Measurements from ENCODE around the gene EXPH5. TPM values are rescaled to one million over a fixed set of nuclear protein-coding genes. Genes with fewer than 3 reads are reported as not detected.

The EXPH5 gene
- total RNA-seq, 4 donors from 2014 or later: 19.8 to 73.8 (median 33.2) TPM

DNA sequence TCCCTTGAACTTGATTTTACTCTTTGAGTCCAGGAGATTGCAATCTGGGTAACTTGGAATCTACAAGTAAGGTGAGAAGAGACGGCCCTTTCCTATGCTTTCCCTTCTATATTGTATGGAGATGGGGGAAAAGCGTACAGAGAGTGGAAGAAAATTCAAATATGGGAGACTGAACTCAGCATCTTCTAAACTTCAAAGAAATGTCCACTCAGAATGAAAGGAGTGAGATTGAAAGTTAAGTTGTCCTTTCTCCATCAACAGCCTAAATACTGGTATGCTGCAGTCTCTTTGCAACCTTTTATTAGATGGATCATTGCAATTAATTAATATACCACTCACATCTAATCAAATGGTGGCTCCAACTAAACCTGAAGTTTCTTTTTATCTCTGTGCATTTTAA lies 6.4 kb upstream of the EXPH5 start:
- no peak overlapping the region for H3K27ac ChIP-seq
- no peaks in the 10 kb centered on the region for H3K4me1 ChIP-seq
- no peaks in the 10 kb centered on the region for H3K9me3 ChIP-seq
- H3K36me3 ChIP-seq: no peaks in the 10 kb centered on the region
- intact Hi-C loops (cut with DNase I; ENCODE audit: low total_unique reads): no loop called here
- DNase-seq: no peak
- peaks cover 6% of the 10 kb centered on the region for H3K27me3 ChIP-seq
- in situ Hi-C loops (cut with MboI; ENCODE audit: low pct_ligation_motif_present in 1 of 4, low pct_unique_long_range_greater_than_20kb in 1 of 4, low sequenced_read_pairs in 3 of 4): no loop called here
- no peak for TF ChIP-seq EP300 (IDR thresholded peaks at IDR 0.05; ENCODE audit: low read depth)
- 71 to 83% methylated on average over 2 of the region's 2 CpGs for WGBS, 2 donors (ENCODE audit: low coverage in 1 of 2)
- H3K4me3 ChIP-seq: no peak overlapping the region

DNA sequence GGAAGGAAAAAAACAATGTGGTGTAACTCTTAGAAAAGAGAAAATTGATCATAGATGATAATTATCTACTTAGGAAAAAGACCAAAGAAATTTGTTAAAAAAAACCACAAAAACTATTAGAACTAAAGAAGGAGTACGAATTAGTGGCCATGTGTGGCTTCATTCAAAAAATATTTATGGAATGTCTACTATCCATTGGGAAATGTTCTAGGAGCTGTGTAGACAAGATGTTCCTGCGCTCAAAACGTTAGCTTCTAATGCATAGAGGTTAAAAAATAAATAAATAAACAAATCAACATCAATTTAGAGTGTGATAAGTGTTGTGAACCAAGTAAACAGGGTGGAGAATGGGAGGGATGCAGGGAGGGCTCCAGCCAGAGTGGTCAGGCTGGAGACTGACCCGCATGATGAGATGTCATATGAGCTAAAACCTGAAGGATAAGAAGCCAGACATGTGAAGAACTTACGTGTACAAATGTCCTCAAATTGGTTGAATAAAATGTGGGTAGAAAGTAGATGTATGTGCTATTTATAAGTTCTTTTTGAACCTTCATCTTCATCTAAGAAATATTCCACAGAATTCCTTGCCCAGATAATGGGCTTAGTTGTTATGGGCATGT lies 4.3 kb upstream of the EXPH5 start:
- Histone ChIP-seq H3K27me3 (peaks cover 15% of the 10 kb centered on the region), H3K36me3 (no peaks in the 10 kb centered on the region), H3K4me3 (no peak overlapping the region), H3K4me1 (peaks cover 6 to 9% (median 7%) of the 10 kb centered on the region in 4 donors), H3K27ac (no peak overlapping the region), H3K9me3 (no peaks in the 10 kb centered on the region)
- TF ChIP-seq POLR2A (IDR thresholded peaks at IDR 0.05) (no peak), POLR2AphosphoS5 (IDR thresholded peaks at IDR 0.05) (no peak), CTCF (IDR thresholded peaks at IDR 0.05) (no peak), EP300 (IDR thresholded peaks at IDR 0.05; ENCODE audit: low read depth) (no peak)
- DNase-seq: no peak
- intact Hi-C loops (cut with DNase I; ENCODE audit: low total_unique reads): no loop called here
- in situ Hi-C loops (cut with MboI; ENCODE audit: low pct_ligation_motif_present in 1 of 4, low pct_unique_long_range_greater_than_20kb in 1 of 4, low sequenced_read_pairs in 3 of 4): no loop called here
- 80 to 88% methylated on average over 5 of the region's 5 CpGs for WGBS, 2 donors (ENCODE audit: low coverage in 1 of 2)

DNA sequence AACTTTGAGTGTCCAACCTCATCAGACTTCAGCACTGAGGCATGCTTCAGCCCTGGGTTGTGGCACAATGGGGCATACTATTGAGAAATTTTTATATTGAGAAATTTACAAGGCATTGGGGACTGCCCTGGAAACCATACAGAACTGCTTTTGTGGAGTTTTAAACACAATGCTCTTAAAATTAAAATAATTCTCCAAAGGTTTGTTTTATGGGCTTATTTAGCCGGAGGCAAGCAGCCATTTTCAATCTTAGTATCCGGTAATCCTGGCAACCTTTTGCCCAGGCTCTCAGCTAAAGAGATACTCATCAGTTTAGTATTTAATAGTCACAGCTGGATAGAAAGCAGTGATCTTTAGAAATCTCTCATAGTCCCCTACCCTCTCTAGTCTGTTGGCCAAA lies 3.1 kb upstream of the EXPH5 start:
- no peaks in the 10 kb centered on the region for H3K36me3 ChIP-seq
- TF ChIP-seq CTCF (IDR thresholded peaks at IDR 0.05): no peak
- no peak for TF ChIP-seq POLR2A (IDR thresholded peaks at IDR 0.05)
- no peak for TF ChIP-seq EP300 (IDR thresholded peaks at IDR 0.05; ENCODE audit: low read depth)
- no peak for TF ChIP-seq POLR2AphosphoS5 (IDR thresholded peaks at IDR 0.05)
- 47 to 50% methylated on average over 2 of the region's 2 CpGs for WGBS, 2 donors (ENCODE audit: low coverage in 1 of 2)
- no peak overlapping the region for H3K4me3 ChIP-seq
- intact Hi-C loops (cut with DNase I; ENCODE audit: low total_unique reads) (no loop called here), in situ Hi-C loops (cut with MboI; ENCODE audit: low pct_ligation_motif_present in 1 of 4, low pct_unique_long_range_greater_than_20kb in 1 of 4, low sequenced_read_pairs in 3 of 4) (no loop called here)
- H3K9me3 ChIP-seq: no peaks in the 10 kb centered on the region
- peaks cover 6 to 15% (median 8%) of the 10 kb centered on the region in 4 donors for H3K4me1 ChIP-seq
- H3K27ac ChIP-seq: no peak overlapping the region
- peaks cover 15% of the 10 kb centered on the region for H3K27me3 ChIP-seq
- DNase-seq: no peak

DNA sequence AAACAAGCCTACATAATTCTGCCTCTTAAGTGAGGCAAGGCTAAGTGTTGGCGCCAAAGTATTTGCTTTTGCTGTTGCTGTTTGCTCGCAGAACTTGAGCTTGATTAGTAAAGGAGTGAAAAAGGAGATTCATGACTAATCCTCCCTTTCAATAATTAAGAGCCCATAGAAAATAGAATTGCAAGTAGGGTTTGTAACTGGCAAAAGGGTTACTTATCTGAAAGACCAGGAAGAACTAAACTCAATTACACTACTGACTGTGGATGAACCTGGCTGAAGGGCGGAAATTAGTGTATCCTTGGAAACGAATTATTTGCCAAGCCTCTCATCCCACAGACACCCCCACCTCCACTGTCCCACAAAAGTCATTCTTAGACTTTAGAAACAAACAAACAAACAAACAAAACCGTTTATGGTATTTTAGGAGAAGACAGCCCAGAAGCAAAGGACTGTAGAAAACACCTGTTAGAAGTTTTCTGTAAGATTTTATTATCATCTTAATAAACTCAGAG lies 411 bp upstream of the EXPH5 start:
- no peak for TF ChIP-seq EP300 (IDR thresholded peaks at IDR 0.05; ENCODE audit: low read depth)
- TF ChIP-seq POLR2A (IDR thresholded peaks at IDR 0.05): no peak
- no peak for TF ChIP-seq CTCF (IDR thresholded peaks at IDR 0.05)
- no peak for TF ChIP-seq POLR2AphosphoS5 (IDR thresholded peaks at IDR 0.05)
- H3K27me3 ChIP-seq: peaks cover 15% of the 10 kb centered on the region
- peaks cover 6 to 17% (median 11%) of the 10 kb centered on the region in 4 donors for H3K4me1 ChIP-seq
- H3K36me3 ChIP-seq: no peaks in the 10 kb centered on the region
- 21 to 22% methylated on average over 3 to 5 of the region's 5 CpGs for WGBS, 2 donors (ENCODE audit: low coverage in 1 of 2)
- no peak for DNase-seq
- intact Hi-C loops (cut with DNase I; ENCODE audit: low total_unique reads) (no loop called here), in situ Hi-C loops (cut with MboI; ENCODE audit: low pct_ligation_motif_present in 1 of 4, low pct_unique_long_range_greater_than_20kb in 1 of 4, low sequenced_read_pairs in 3 of 4) (no loop called here)
- H3K27ac ChIP-seq: peak overlapping the region; percentile 76 to 91 (median 79)
- H3K9me3 ChIP-seq: no peaks in the 10 kb centered on the region
- H3K4me3 ChIP-seq: peak overlapping the region in 3 of 4 donors; percentile 44 to 83 (median 75)

Measured in transverse colon (tissue), 4 donors.